C4-2B (cell line): ENCODE results near the gene XXYLT1.

Experiments used
- CTCF ChIP-seq: fragments of 450-650 bp; conservative IDR thresholded peaks from 2 replicates; pipeline ENCODE4 v1.5.1; 2017; ENCODE audit warnings: mild to moderate bottlenecking
- ZFX ChIP-seq: fragments of 450-650 bp; IDR thresholded peaks from 2 replicates; pipeline ENCODE4 v1.6.1; 2017

- TF ChIP-seq CTCF (no peak), ZFX (no peak)
Observed at GRCh38 chr3:195263193-195263924, 7.6 kb downstream of the XXYLT1 start.
